ENCODE measurements around the gene GARRE1.
A peak's percentile ranks its signal among the peaks of the same experiment; 100 is the strongest.
"Not testable (repeated sequence)": the region's sequence is repeated elsewhere in the genome, so short reads cannot be mapped to it uniquely, and the experiment has no call there.

The GARRE1 gene

DNA sequence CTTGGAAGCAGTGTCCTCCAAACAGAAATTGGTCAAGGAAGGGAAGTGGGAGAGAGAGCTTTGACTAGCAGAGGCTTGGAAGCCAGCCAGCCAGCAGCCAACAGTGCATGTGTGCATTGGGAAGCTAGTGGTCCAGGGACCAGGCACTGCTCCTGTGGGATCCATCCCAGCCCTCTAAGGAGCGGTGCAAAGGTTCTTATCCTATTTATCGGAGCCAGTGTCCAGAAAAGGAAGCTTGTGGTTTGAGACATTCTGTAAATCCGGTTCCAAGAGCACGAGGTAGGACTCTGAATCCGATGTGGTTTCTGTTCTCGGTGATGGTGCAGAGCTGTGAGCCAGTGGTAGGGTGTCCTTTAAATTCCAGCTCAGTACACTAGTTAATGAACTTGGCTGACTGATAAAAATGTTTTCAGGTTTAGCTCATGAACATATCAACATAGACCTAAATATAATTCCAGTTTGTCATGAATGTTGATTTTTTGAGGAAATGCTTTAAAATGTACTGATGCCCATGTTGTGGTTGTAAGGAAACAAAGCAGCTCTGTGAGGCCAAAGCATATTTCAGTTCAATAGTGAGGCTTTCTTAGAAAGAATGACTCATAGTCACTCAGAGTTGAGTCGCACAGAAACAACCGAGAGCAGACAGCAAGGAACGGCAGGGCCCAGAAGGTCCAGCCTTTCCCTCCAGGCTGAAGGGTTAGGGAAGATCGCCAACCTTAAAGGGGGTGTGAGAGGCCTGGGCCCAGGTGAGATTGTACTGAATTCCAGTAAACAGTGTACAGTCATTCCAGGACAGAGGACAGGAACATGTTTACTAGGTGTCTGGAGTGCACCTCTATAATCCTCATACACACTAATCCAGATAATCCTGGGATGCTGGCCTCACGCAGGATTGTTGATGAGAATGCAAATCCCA lies 21.5 kb upstream of the GARRE1 start:
- DNase-seq, result no peak

DNA sequence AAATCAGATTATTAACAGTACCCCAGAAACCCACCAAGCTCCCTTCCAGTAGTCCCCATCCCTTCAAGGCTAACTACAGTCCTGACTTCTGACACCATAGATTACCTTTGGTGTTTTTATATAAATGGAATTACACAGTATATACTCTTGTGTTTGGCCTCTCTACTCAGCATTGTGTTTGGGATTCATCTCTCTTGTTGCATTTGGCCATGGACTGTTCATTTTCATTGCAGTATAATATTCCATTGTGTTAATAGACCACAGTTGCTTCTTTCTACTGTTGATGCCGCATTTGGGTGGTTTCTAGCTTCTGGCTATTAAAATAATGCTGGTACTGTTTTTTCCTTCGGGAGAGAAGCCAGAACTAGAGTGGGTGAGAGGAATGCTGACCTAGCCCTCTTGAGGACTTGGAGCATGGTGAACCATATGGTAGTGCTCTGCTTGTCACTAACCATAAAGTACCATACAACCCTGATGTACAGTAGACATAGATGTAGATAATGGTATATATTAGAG lies 18.9 kb upstream of the GARRE1 start:
- DNase-seq, result no peak

DNA sequence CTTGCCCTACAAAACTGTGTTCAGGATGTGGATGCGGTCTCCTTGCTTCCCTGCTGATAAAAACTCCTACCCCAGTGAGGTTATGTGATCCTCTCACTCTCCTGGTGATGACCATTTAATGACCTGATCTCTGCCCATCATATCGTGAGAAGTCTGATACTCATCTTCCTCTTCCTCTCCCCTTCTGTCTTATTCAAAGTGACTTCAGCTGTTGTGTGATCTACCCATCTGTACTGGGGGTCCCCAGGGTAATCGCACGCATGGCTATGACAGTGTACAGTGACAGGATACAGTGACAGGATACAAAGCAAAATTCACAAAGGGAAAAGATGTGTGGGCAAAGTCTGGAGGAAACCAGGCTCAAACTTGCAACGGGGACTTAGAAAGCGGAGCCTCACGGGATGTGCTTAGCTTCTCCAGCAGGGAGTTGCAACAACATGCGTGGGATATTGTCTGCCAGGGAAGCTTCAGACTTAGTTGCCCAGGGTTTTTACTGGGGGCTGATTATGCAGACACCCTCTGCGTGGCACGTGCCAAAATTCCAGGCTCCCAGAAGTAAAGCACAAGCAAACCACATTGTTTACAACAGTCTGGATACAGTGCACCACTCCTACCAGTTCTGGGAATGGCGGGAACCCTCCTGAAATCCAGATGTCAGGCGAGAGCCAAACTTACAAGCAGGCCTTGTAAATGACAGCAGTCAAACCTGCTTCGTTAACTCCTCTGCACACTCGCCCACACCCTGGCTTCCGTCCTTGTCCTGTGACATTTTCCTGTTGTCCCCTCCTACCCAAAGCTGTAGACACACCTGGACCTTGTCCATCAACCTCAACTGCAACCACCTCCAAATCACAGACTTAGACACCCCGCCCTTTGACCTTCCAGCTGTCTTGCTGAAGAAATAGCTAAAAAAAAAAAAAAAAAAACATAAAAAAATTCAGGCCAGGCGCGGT lies 18.0 kb upstream of the GARRE1 start:
- DNase-seq, result no peak

DNA sequence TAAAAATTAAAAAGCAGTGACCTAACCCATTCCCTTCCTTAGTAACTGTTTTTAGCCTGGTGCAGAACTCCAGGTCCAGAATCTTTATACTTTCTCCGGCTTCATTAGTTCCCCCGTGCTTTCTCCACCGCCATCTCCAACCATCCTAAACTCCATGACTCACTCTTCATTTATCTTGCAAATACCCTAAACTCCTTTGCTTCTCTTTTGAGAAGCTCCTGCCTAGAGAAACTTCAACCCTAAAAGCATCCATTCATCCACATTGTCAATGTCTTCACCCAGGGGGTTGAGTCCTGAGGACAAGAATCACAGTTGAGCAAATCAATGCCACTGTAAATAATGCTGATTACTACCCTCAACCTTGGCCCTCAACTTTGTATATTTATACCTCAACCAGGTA lies 17.1 kb upstream of the GARRE1 start:
- DNase-seq, result no peak

DNA sequence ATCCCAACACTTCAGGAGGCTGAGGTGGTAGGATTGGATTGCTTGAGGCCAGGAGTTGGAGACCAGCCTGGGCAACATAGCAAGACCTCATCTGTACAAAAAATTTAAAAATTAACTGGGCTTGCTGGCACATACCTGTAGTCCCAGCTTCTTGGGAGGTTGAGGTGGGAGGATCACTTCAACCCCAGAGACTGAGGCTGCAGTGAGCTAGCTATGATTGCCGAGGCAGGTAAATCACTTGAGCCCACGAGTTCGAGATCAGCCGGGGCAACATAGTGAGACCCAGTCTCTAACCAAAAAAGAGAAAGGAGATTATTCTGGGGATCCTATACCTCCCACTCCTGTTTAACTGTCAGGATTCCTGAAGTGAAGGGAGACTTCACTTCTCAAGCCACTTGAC lies 16.4 kb upstream of the GARRE1 start:
- DNase-seq, result no peak

DNA sequence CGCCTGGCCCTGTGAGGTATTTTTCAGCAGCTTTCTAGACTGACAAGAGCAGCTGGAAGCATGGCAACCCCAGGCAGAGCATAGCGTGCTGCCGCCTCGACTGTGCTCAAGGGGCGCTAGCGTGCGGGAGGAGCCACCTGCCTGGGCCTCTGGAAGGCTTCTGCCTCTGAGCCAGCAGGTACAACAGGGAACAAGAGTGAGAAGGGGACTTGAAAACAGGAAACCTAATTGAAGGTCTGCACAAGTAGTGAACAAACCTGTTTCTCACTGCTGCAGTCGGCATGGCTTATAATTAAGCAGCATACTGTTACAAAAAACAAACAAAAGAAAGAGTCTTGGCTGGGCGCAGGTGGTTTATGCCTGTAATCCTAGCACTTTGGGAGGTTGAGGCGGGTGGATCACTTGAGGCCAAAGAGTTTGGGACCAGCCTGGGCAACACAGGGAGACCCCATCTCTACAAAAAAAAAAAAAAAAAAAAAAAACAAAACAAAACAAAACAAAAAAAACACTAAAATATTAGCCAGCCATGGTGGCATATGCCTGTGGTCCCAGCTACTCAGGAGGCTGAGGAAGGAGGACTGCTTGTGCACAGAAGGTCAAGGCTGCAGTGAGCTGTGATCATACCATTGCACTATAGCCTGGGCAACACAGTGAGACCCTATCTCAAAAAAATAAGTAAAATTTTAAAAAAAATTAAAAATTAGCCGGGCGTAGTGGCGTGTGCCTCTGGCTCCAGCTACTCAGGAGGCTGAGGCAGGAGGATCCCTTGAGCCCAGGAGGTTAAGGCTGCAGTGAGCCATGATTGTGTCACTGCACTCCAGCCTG lies 12.6 kb upstream of the GARRE1 start:
- DNase-seq, result peak; percentile 72

DNA sequence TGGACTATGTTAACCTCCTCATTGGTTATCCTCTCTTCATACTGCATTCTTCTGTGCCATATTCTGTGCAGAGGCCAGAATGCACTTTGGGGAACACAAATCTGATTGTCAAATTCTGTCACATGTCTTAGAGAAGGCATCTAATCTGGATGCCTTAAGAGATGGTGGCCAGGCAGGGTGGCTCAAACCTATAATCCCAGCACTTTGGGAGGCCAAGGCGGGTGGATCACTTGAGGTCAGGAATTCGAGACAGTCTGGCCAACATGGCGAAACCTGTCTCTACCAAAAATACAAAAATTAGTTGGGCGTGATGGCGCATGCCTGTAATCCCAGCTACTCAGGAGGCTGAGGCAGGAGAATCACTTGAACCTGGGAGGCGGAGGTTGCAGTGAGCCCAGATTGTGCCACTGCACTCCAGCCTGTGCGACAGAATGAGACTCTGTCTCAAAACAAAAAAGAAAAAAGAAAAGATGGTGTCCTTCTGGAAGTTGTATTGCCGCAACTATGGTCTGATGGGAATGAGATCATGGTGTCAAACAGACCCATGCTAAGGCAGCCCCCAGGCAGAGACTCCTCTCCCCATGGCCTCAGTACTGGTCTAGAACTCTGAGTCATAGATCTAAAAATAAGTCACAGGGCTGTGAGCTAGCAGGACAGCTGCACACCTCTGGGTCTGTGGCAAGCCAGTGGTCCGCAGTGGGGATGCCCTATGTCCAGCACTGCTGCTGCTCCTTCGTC lies 11.0 kb upstream of the GARRE1 start:
- not testable (repeated sequence) for DNase-seq

DNA sequence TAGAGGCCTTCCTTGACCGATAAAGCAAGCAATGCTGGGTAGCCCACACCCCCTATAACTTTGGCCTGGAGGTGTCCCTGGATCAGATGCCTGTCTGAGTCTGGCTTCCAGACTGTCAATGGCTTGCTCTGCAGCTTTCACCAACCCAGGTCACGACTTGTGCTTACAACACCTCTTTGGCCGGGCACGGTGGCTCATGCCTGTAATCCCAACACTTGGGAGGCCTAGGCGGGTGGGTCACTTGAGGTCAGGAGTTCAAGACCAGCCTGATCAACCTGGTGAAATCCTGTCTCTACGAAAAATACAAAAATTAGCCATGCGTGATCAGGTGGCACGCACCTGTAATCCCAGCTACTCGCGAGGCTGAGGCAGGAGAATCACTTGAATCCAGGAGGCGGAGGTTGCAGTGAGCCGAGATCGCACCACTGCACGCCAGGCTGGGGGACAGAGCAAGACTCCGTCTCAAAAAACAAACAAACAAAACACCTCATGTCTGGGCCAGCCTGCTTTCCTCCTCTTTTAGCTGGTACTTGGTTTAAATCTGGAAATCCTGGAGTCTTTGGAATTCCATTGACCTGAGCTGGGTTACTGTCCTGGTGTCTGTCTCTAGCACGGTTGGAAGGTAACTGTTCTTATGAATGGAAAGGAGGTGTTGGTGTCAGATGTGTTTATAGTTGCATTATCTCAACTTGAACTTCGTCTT lies 10.3 kb upstream of the GARRE1 start:
- DNase-seq, result no peak

DNA sequence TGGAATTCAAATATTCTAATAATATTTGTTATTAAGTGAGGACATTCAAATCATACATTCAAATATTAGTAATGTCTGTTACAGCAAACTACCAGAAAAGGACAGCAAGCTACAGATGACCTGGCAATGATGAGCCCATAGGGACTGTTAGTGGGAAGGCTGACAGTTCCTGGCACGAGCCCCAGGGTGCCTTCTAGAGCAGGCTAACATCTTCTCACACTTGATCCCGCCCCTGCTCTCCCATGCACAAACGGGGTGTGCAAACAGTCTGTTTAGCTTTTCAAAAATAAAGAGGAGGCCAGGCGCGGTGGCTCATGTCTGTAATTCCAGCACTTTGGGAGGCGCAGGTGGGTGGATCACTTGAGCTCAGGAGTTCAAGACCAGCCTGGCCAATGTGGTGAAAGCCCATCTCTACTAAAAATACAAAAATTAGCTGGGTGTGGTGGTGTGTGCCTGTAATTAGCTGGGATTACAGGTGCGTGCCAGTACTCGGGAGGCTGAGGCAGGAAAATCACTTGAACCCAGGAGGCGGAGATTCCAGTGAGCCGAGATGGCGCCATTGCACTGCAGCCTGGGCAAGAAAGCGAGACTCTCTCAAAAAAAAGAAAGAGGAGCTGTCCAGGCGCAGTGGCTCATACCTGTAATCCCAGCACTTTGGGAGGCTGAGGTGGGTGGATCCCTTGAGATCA lies 9.6 kb upstream of the GARRE1 start:
- DNase-seq, result no peak

DNA sequence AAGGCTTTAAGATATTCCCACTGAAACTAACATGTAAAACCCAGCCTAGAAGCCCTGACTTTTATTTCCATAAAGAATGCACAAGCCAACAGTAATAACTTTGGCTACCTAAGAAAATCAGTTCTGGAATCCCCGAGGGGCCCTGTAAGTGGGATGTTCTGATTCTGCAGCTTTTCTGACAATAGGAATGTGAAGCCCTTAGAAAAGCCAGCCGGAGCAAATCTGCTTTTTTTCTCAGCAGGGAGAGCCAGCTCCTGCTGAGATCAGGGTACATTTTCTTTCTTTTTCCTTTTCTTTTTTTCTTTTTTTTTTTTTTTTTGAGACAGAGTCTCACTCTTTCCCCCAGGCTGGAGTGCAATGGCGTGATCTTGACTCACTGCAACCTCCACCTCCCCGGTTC lies 8.0 kb upstream of the GARRE1 start:
- DNase-seq, result no peak

DNA sequence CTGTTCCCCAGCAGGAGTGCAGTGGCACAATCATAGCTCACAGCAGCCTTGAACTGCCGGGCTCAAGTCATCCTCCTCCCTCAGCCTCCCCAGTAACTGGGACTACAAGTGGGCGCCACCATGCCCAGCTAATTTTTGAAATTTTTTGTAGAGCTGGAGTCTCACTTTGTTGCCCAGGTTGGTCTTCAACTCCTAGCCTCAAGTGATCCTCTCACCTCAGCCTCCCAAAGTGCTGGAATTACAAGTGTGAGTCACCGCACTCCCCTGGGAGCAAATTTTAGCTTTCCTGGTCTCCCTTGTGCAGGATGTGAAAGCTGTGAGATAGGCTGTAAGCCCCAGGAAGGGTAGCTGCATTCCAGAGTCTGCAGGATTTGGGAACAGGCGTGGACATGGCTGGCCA lies 5.4 kb upstream of the GARRE1 start:
- no peak for DNase-seq

DNA sequence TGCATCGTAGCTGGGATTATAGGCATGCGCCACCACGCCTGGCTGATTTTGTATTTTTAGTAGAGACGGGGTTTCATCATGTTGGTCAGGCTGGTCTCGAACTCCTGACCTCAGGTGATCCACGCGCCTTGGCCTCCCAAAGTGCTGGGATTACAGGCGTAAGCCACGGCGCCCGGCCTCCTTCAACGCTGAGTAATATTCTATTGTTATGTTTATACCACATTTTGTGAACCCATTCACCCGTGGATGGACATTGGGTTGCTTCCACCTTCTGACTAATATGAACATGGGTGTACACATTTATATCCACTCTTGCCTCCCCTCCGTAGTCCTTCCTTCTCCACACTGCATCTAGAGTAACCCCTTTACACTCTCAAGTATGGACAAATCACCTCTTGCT lies 1.2 kb upstream of the GARRE1 start:
- not testable (repeated sequence) for DNase-seq

DNA sequence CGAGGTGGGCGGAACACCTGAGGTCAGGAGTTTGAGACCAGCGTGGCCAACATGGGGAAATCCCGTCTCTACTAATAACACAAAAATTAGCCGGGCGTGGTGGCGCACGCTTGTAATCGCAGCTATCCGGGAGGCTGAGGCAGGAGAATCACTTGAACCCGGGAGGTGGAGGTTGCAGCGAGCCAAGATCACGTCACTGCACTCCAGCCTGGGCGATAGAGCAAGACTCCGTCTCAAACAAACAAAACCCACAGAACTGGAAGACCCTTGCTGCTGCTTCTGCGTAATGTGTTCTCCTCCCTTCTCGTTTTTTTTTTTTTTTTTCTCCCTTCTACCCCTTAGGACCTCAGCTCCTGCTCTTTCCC lies 691 bp upstream of the GARRE1 start:
- not testable (repeated sequence) for DNase-seq

DNA sequence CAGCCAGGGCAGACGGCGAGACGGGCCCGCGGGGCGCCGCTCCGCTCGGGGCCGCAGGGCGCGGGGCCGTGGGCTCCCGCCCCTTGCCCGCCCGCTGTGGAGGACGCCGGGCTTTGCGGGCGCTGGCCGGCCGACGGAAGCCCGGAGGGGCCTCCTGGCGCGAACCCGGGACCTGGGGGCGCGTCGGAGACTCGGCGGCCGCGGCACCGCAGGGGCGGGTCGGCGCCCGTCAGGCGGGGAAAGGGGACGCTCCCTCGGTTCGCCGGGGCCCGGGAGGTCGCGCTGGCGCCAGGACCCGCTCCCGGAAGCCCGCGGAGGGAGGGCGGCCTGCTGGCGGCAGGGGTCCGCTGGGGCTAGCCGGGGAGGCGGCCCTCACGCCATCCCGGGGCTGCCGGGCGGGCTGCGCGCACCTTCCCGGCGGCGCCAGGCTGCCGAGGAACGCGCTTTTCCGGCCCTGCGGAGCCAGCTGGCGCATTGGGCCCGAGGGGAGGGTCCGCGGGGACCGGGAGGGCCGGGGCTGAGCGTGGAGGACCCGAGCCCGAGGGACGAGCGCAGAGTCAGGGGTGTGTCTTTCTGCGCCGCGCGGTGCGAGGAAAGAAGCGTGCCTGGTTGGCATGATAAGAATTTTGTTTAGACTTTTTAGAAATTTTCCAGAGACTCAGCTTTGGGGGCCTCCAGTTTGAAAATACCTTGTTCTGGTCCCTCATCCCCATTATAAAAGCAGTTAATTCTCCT lies 511 bp downstream of the GARRE1 start:
- DNase-seq, result peak; percentile 10

DNA sequence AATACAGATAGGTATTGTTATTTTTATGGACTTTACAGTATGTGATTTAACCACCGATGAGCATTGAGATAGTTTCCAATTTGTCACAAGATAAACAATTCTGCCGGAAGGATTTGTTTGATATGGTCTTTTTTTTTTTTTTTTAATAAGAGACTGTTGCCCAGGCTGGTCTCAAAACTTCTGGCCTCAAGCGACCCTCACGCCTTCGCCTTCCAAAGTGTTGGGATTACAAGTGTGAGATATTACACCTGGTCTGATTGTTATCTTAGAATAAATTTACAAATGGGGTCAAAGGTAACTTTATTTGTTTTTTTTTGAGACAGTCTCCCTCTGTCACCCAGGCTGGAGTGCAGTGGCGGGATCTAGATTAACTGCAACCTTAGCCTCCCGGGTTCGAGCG lies 1.2 kb downstream of the GARRE1 start:
- no peak for DNase-seq

DNA sequence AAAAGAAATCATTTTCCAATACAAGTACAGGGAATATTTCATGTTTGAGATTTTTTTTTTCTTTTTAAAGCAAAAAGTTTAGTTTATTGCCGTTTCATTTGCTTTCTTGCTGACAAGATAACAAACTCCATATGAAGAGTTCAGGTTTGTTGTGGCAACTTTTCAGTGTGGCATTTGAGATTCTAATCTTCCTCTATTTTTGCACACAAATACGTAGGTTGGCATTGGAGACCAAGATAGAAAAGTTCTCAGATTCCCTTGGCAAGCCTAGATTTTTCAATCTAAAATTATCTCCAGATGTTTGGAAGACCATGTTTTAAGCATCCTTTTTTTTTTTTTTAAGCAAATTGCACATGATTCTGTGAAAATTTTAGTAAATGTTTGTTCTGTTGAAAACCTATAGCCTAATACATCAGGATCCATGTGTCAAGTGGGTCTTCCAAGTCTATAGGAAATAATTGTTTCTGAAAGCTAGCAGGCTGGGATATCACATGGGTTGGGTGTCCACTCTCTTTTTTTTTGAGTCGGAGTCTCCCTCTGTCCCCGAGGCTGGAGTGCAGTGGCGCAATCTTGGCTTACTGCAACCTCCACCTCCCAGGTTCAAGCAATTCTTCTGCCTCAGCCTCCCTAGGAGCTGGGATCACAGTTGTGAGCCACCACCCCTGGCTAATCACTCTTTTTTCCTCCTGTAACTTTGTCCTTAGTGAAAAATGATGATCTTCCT lies 2.6 kb downstream of the GARRE1 start:
- no peak for DNase-seq

DNA sequence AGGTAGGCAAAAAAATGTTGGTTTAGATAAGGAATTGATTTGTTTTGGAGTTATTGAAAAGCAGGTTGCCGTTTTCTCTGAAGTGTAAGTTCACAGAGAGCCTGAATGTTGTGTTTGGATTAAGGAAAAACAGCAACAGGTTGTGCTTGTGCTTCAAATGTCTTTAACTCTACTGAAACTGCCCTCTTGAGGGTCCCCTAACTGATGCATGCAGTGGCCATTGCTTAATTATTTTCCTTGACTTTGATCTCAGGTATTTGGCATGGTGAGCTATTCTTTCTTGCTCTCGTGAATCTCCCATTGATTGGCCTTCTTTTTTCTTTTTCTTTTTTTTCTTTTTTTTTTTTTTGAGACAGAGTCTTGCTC lies 3.2 kb downstream of the GARRE1 start:
- no peak for DNase-seq

DNA sequence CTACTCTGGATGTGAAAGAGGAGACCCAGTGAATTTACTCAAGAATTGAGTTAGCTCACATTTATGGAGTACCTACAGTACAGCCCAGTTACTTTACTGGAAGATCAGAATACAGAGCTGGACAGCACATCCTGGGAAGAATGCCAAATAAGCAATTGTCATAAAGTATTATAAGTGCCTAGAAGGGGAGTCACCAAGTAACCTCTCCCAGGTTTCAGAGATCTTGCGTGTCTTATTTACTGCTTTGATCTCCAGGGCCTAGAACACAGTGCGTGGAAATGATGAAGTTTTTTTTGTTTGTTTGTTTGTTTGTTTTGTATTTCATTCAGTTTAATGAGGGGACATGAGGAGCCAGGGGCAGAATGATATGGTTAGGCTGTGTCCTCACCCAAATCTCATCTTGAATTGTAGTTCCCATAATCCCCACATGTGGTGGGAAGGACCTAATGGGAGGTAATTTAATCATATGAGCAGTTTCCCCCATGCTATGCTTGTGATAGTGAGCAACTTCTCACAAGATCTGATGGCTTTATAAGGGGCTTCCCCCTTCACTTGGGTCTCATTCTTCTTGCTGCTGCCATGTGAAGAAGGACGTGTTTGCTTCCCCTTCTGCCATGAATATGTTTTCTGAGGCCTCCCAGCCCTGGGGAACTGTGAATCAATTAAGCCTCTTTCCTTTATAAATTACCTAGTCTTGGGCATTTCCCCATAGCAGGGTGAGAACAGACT lies 5.2 kb downstream of the GARRE1 start:
- DNase-seq, result peak; percentile 14

DNA sequence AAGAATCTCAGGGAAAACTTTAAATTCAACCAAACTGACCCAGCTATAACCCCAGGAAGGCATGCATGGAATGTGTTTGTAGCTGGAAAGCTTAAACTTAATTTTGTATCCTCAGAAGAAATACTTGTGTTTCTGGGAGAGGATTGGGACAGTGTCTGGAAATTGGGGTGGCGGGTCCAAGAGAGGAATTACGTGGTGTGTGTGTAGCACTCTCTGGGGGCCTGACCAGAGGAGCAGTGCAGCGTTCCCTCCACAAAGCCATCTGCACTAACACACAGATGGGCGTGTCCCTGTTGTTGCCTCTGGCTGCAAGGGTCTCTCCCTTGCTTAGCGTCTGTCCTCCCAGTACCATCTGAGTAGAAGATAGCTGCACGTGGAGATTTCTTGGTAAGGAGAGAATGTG lies 6.4 kb downstream of the GARRE1 start:
- DNase-seq, result no peak
